Gastrocnemius medialis (tissue), 4 donors: Measurements from ENCODE around the gene ITFG1.

Experiments used
- POLR2A ChIP-seq, 2 donors: fragments of 450-650 bp; IDR thresholded peaks; one replicate each; pipeline ENCODE4 v1.6.1; 2017; ENCODE audit warnings: antibody characterized with exemption in 2 of 2, mild to moderate bottlenecking in 2 of 2, moderate library complexity in 2 of 2
- TF ChIP-seq, protein P1 (sequence below), 5 experiments: fragments of 450-650 bp in 3 of 5; fragments of 200-600 bp in 2 of 5; sonication (generic) in 2 of 5; IDR thresholded peaks in 4 of 5; conservative IDR thresholded peaks in 1 of 5; 1 replicate in 4 of 5; 2 replicates in 1 of 5; pipeline ENCODE4 v1.5.1; 2016 to 2019; ENCODE audit warnings: antibody characterized with exemption in 5 of 5, mild to moderate bottlenecking in 3 of 5, moderate library complexity in 3 of 5

- no peak for TF ChIP-seq POLR2A (IDR thresholded peaks at IDR 0.05)
- TF ChIP-seq, protein P1, sequence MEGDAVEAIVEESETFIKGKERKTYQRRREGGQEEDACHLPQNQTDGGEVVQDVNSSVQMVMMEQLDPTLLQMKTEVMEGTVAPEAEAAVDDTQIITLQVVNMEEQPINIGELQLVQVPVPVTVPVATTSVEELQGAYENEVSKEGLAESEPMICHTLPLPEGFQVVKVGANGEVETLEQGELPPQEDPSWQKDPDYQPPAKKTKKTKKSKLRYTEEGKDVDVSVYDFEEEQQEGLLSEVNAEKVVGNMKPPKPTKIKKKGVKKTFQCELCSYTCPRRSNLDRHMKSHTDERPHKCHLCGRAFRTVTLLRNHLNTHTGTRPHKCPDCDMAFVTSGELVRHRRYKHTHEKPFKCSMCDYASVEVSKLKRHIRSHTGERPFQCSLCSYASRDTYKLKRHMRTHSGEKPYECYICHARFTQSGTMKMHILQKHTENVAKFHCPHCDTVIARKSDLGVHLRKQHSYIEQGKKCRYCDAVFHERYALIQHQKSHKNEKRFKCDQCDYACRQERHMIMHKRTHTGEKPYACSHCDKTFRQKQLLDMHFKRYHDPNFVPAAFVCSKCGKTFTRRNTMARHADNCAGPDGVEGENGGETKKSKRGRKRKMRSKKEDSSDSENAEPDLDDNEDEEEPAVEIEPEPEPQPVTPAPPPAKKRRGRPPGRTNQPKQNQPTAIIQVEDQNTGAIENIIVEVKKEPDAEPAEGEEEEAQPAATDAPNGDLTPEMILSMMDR (IDR thresholded peaks at IDR 0.05 in 4 of 5, conservative IDR thresholded peaks at IDR 0.05 in 1 of 5) = no peak
These were observed 206.1 kb downstream of the ITFG1 start for GRCh38 chr16:47254756-47255155.
